Measurements from ENCODE around the gene RERG.

GRCh38 chr12:15225136-15225862 is 4.1 kb upstream of the RERG start:
- no peak for TF ChIP-seq POLR2A (IDR thresholded peaks at IDR 0.05; ENCODE audit: extremely low read depth, insufficient read length)
- no peak for TF ChIP-seq MYC (IDR thresholded peaks at IDR 0.05; ENCODE audit: low read depth, low read length)

Measured in NB4 (cell line).